HepG2 (cell line): Measurements from ENCODE around the gene CCR3. TPM values are rescaled to one million over a fixed set of nuclear protein-coding genes. Genes with fewer than 3 reads are reported as not detected.

Experiments used
- ATAC-seq: fragments of 200-7000 bp; cut with Tn5 transposase; 3 replicates; pipeline ENCODE4 v1.9.1; 2020; ENCODE audit warnings: mild to moderate bottlenecking, moderate library complexity
- BruUV-seq: library from RNA; stranded (reverse); fragments of 400-500 nt; replicated peaks from 2 replicates; lab custom pipeline; 2021; lab: Mats Ljungman, UMichigan
- CTCF ChIA-PET: fragments of 300-600 bp; formaldehyde crosslinking; extraction: SDS; loops from one replicate; lab custom pipeline; 2021; ENCODE audit warnings: low total read pairs, inconsistent platforms, low intra/inter-chr PET ratio; lab: Yijun Ruan, JAX
- POLR2A ChIA-PET: fragments of 350-600 bp; sonication (Branson Sonifier 250); formaldehyde crosslinking; loops from one replicate; lab custom pipeline; 2020; ENCODE audit warnings: antibody characterized with exemption, inconsistent platforms; lab: Yijun Ruan, JAX
- DNase-seq: peaks from one replicate; pipeline ENCODE4 v3.0.0-alpha.2; 2015; ENCODE audit warnings: low spot score
- FAIRE-seq: peaks from 3 replicates; lab custom pipeline; 2011; peaks lifted over from hg19 to GRCh38; lab: Jason Lieb, UNC
- H2AFZ ChIP-seq: one replicate; pipeline ENCODE4 v1.6.1; 2011; ENCODE audit warnings: low read length, inconsistent platforms
- H3K27ac ChIP-seq: fragments of 300-600 bp; 3 replicates; pipeline ENCODE4 v1.8.0; 2011; ENCODE audit warnings: mixed run types, mild to moderate bottlenecking, mixed read lengths, low read length, inconsistent platforms; ENCODE audit not compliant: insufficient read depth; ENCODE audit errors: extremely low read length
- H3K27me3 ChIP-seq, 2 experiments: fragments of 200-600 bp in 1 of 2; 2 replicates in 1 of 2; 3 replicates in 1 of 2; pipeline versions ENCODE4 v1.6.0 to v1.8.0; 2011; ENCODE audit warnings: low read length in 2 of 2, mild to moderate bottlenecking in 2 of 2, moderate library complexity in 2 of 2, inconsistent platforms in 1 of 2; ENCODE audit not compliant: insufficient read depth in 2 of 2, control insufficient read depth in 1 of 2
- H3K36me3 ChIP-seq, 2 experiments: fragments of 200-600 bp in 1 of 2; replicated peaks in 1 of 2; 2 replicates in 1 of 2; 3 replicates in 1 of 2; pipeline versions ENCODE4 v1.5.1 to v1.8.0; 2011; ENCODE audit warnings: low read length in 2 of 2, inconsistent platforms in 1 of 2; ENCODE audit not compliant: insufficient read depth in 2 of 2, control insufficient read depth in 1 of 2
- H3K4me1 ChIP-seq: 2 replicates; pipeline ENCODE4 v1.5.1; 2012; ENCODE audit warnings: low read length, inconsistent platforms; ENCODE audit not compliant: insufficient read depth
- H3K4me2 ChIP-seq: 2 replicates; pipeline ENCODE4 v1.6.0; 2011; ENCODE audit warnings: low read depth, low read length, inconsistent platforms
- H3K4me3 ChIP-seq, 3 experiments: fragments of 200-600 bp in 1 of 3; sonication (generic), shearing (Covaris generic) in 1 of 3; replicated peaks in 1 of 3; 2 replicates each; pipeline ENCODE4 v1.5.1; 2011 to 2016; ENCODE audit warnings: low read length in 3 of 3, inconsistent platforms in 2 of 3, low read depth in 2 of 3, mild to moderate bottlenecking in 2 of 3, control low read depth in 1 of 3, mixed read lengths in 1 of 3; ENCODE audit not compliant: insufficient read depth in 1 of 3
- H3K79me2 ChIP-seq: one replicate; pipeline ENCODE4 v1.6.1; 2011; ENCODE audit warnings: low read length, inconsistent platforms; ENCODE audit not compliant: insufficient read depth
- H3K9ac ChIP-seq: 2 replicates; pipeline ENCODE4 v1.6.0; 2011; ENCODE audit warnings: mild to moderate bottlenecking, low read depth, low read length, inconsistent platforms; ENCODE audit not compliant: insufficient read depth
- H3K9me3 ChIP-seq: 2 replicates; pipeline ENCODE4 v1.5.1; 2012; ENCODE audit warnings: mild to moderate bottlenecking, low read length
- H4K20me1 ChIP-seq: 2 replicates; pipeline ENCODE4 v1.6.0; 2011; ENCODE audit warnings: inconsistent platforms, mild to moderate bottlenecking, low read length, moderate library complexity; ENCODE audit not compliant: insufficient read depth
- MZF1 ChIP-seq: sonication (generic); formaldehyde crosslinking; IDR thresholded peaks from 2 replicates; pipeline ENCODE4 v1.8.1; 2023; ENCODE audit warnings: mild to moderate bottlenecking, missing genetic modification reagents, borderline replicate concordance
- NR2C2 ChIP-seq: sonication (generic); formaldehyde crosslinking; IDR thresholded peaks from 2 replicates; pipeline ENCODE4 v1.4.0; 2020; ENCODE audit warnings: missing genetic modification reagents, mild to moderate bottlenecking, moderate library complexity, borderline replicate concordance
- NR3C1 ChIP-seq: sonication (generic); formaldehyde crosslinking; IDR thresholded peaks from 2 replicates; pipeline ENCODE4 v1.4.0; 2020; ENCODE audit warnings: missing genetic modification reagents
- RFX5 ChIP-seq: IDR thresholded peaks from 2 replicates; pipeline ENCODE4 v1.6.1; 2011; ENCODE audit warnings: low read depth, low read length, improper control_type of control experiment
- SATB2 ChIP-seq: sonication (generic); formaldehyde crosslinking; IDR thresholded peaks from 2 replicates; pipeline ENCODE4 v1.5.0; 2020; ENCODE audit warnings: missing genetic modification reagents
- TCF12 ChIP-seq, 2 experiments: fragments of 450-650 bp in 1 of 2; sonication (generic) in 1 of 2; formaldehyde crosslinking in 1 of 2; IDR thresholded peaks; 2 replicates each; pipeline versions ENCODE4 v1.6.1 to v1.8.0; 2017 to 2022; ENCODE audit warnings: antibody characterized with exemption in 1 of 2, mild to moderate bottlenecking in 1 of 2, missing genetic modification reagents in 1 of 2, moderate library complexity in 1 of 2
- TGIF2 ChIP-seq: IDR thresholded peaks from 2 replicates; pipeline ENCODE4 v1.6.1; 2016; ENCODE audit warnings: control low read depth, missing compliant biosample characterization
- U2AF1 ChIP-seq: fragments of 200-400 bp; formaldehyde crosslinking; optimal IDR thresholded peaks from 2 replicates; pipeline ENCODE3; 2017; ENCODE audit warnings: mild to moderate bottlenecking, low read depth, low read length
- ZFP82 ChIP-seq: sonication (generic); formaldehyde crosslinking; IDR thresholded peaks from 2 replicates; pipeline ENCODE4 v1.5.1; 2020; ENCODE audit warnings: mild to moderate bottlenecking, missing genetic modification reagents, borderline replicate concordance
- ZNF136 ChIP-seq: sonication (generic); formaldehyde crosslinking; IDR thresholded peaks from 2 replicates; pipeline ENCODE4 v1.8.1; 2022; ENCODE audit warnings: low read depth, mild to moderate bottlenecking, moderate library complexity, missing genetic modification reagents
- ZNF160 ChIP-seq: sonication (generic); formaldehyde crosslinking; IDR thresholded peaks from 2 replicates; pipeline ENCODE4 v1.8.0; 2022; ENCODE audit warnings: mild to moderate bottlenecking, inconsistent platforms, missing genetic modification reagents
- ZNF281 ChIP-seq: sonication (generic); formaldehyde crosslinking; IDR thresholded peaks from 2 replicates; pipeline ENCODE4 v1.4.0; 2020; ENCODE audit warnings: missing genetic modification reagents, borderline replicate concordance
- ZNF451 ChIP-seq: sonication (generic); formaldehyde crosslinking; IDR thresholded peaks from 2 replicates; pipeline ENCODE4 v1.5.0; 2020; ENCODE audit warnings: mild to moderate bottlenecking, missing genetic modification reagents
- ZNF580 ChIP-seq: IDR thresholded peaks from 2 replicates; pipeline ENCODE4 v1.6.1; 2016; ENCODE audit warnings: low read depth, borderline replicate concordance
- ZNF782 ChIP-seq: sonication (generic); formaldehyde crosslinking; IDR thresholded peaks from 2 replicates; pipeline ENCODE4 v1.4.0; 2020; ENCODE audit warnings: missing genetic modification reagents, mild to moderate bottlenecking, borderline replicate concordance
- WGBS: methylation state at CpG from one replicate; pipeline ENCODE4 v1.1.6; 2017; ENCODE audit warnings: low lambda C conversion rate; 5-methylcytosine and 5-hydroxymethylcytosine counted together
- in situ Hi-C: cut with HindIII; loops from 2 replicates; pipeline ENCODE4 v1.10.0; 2017; ENCODE audit warnings: low pct_unique_long_range_greater_than_20kb; ENCODE audit not compliant: extremely low pct_ligation_motif_present
- intact Hi-C: fragments of 100-400 bp; cut with micrococcal nuclease; formaldehyde crosslinking; loops from one replicate; pipeline ENCODE4 v1.10.0; 2022; ENCODE audit not compliant: unreplicated experiment
- polyA plus RNA-seq, 8 experiments: library from polyadenylated mRNA; depleted of rRNA in 3 of 8; stranded (reverse) in 7 of 8; unstranded in 1 of 8; fragments of >200 nt; fragmentation: Illumina TruSeq in 4 of 8; extraction: Trizol in 4 of 8; gene quantifications; 2 replicates each; pipeline versions ENCODE4 v1.2.1 to v1.2.3, GENCODE V29; 2011 to 2016; ENCODE audit warnings: low read depth in 4 of 8, missing spikeins in 1 of 8, mixed read lengths in 1 of 8; ENCODE audit not compliant: insufficient read depth in 1 of 8
- total RNA-seq, 5 experiments: library from RNA; depleted of rRNA; stranded (reverse); fragments of >200 nt; fragmentation: Illumina TruSeq; extraction: Trizol; gene quantifications; 2 replicates each; pipeline ENCODE4 v1.2.3, GENCODE V29; 2016; ENCODE audit warnings: low read depth in 1 of 5

CCR3 gene
- total and polyA plus RNA-seq, 2 of the 13 experiments (the other 11 are each of a cell fraction or from before 2014, with no cell fraction given): not detected

- no peak for TF ChIP-seq TGIF2 (CRISPR knock-in tag)
- no peak for TF ChIP-seq SATB2 (CRISPR knock-in tag)
- no peak for TF ChIP-seq MZF1 (CRISPR knock-in tag)
- no peak for TF ChIP-seq ZNF160 (CRISPR knock-in tag)
- TF ChIP-seq, all 625 proteins: peak for 0
- no peak overlapping the region for H3K4me2 ChIP-seq
- no TSS peak for BruUV-seq
- no peak for FAIRE-seq
- ATAC-seq: no peak
- H3K4me3 ChIP-seq: no peak overlapping the region
- H3K27me3 ChIP-seq: peaks cover 1 to 40% of the 10 kb centered on the region in 2 experiments; a peak in 3 of 5 replicates
- in situ Hi-C loops (no loop called here), intact Hi-C loops (no loop called here)
- DNase-seq: no peak
- H4K20me1 ChIP-seq: no peaks in the 10 kb centered on the region
- H3K4me1 ChIP-seq: no peaks in the 10 kb centered on the region
- WGBS: 24% methylated on average over 6 of the region's 7 CpGs
- no peak overlapping the region for H3K27ac ChIP-seq
- ChIA-PET POLR2A (no interaction called here), CTCF (no interaction called here)
- H3K36me3 ChIP-seq: no peaks in the 10 kb centered on the region
- H2AFZ ChIP-seq: no peak overlapping the region
- H3K9ac ChIP-seq: no peak overlapping the region
- H3K9me3 ChIP-seq: no peaks in the 10 kb centered on the region
- no peaks in the 10 kb centered on the region for H3K79me2 ChIP-seq
Measured at GRCh38 chr3:46301122-46301835, 59.0 kb downstream of the CCR3 start.

- Histone ChIP-seq H3K36me3 (no peaks in the 10 kb centered on the region), H3K27ac (no peak overlapping the region), H3K4me3 (no peak overlapping the region), H2AFZ (no peak overlapping the region), H4K20me1 (no peaks in the 10 kb centered on the region), H3K9ac (no peak overlapping the region), H3K9me3 (no peaks in the 10 kb centered on the region), H3K4me1 (no peaks in the 10 kb centered on the region), H3K4me2 (no peak overlapping the region), H3K27me3 (peaks cover 0 to 37% of the 10 kb centered on the region in 2 experiments; a peak in 2 of 5 replicates), H3K79me2 (no peaks in the 10 kb centered on the region)
- ChIA-PET POLR2A (no interaction called here), CTCF (no interaction called here)
- no peak for DNase-seq
- in situ Hi-C loops: no loop called here
- intact Hi-C loops: no loop called here
- no peak for FAIRE-seq
- no TSS peak for BruUV-seq
- 3% methylated on average over 3 of the region's 3 CpGs for WGBS
- ATAC-seq: no peak
- TF ChIP-seq NR2C2 (CRISPR knock-in tag) (no peak), ZNF782 (no peak), ZNF580 (no peak), RFX5 (no peak), TCF12 (IDR thresholded peaks at IDR 0.05) (no peak), TCF12 (CRISPR knock-in tag; IDR thresholded peaks at IDR 0.05) (no peak), U2AF1 (no peak), ZFP82 (CRISPR knock-in tag) (no peak), ZNF281 (no peak), NR3C1 (no peak), ZNF136 (CRISPR knock-in tag) (no peak), ZNF451 (CRISPR knock-in tag) (no peak)
Measured at GRCh38 chr3:46303240-46303639, 61.0 kb downstream of the CCR3 start.
